GF-D8 (cell line): ENCODE data around the gene C1QTNF1.

Experiments used
- DNase-seq: peaks from one replicate; lab custom pipeline; 2025; lab: John Stamatoyannopoulos, UW

Gene C1QTNF1, protein sequence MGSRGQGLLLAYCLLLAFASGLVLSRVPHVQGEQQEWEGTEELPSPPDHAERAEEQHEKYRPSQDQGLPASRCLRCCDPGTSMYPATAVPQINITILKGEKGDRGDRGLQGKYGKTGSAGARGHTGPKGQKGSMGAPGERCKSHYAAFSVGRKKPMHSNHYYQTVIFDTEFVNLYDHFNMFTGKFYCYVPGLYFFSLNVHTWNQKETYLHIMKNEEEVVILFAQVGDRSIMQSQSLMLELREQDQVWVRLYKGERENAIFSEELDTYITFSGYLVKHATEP

DNA sequence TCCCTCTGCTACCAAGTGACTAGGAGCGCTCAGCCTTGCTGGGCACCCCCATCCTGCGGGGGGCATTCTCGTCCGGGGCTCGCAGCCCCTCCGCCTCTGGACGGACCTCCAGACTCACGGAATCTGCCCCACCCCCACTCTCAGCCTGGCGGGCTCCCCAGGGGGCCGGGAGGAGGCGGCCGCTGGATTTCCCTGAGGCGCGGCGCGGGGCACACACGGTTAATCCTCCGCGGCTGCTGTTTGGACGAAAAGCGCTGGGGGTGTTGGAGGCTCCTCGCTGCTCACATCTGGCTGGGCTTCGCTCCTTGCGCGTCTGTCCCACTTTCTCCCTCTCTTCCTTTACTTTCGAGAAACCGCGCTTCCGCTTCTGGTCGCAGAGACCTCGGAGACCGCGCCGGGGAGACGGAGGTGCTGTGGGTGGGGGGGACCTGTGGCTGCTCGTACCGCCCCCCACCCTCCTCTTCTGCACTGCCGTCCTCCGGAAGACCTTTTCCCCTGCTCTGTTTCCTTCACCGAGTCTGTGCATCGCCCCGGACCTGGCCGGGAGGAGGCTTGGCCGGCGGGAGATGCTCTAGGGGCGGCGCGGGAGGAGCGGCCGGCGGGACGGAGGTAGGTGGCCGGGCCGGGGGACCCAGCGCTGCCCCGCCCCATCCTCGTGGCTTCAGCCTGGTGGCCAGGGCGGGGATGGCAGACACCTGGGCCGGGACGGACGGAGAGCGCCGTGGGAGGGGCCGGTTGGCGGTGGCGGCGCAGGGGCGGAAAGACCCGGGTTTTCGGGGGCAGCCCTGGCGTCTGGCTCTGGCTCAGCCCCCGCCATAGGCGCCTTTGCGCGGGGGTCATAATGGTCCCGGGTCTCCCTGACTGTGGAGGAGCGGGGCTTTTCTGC is at the start of gene C1QTNF1:
Gene C1QTNF1 (plus strand): TSS at position 284 of the 886 bp plus-strand sequence. CDS start 19,800 bp downstream, outside the sequence.
- no peak for DNase-seq

DNA sequence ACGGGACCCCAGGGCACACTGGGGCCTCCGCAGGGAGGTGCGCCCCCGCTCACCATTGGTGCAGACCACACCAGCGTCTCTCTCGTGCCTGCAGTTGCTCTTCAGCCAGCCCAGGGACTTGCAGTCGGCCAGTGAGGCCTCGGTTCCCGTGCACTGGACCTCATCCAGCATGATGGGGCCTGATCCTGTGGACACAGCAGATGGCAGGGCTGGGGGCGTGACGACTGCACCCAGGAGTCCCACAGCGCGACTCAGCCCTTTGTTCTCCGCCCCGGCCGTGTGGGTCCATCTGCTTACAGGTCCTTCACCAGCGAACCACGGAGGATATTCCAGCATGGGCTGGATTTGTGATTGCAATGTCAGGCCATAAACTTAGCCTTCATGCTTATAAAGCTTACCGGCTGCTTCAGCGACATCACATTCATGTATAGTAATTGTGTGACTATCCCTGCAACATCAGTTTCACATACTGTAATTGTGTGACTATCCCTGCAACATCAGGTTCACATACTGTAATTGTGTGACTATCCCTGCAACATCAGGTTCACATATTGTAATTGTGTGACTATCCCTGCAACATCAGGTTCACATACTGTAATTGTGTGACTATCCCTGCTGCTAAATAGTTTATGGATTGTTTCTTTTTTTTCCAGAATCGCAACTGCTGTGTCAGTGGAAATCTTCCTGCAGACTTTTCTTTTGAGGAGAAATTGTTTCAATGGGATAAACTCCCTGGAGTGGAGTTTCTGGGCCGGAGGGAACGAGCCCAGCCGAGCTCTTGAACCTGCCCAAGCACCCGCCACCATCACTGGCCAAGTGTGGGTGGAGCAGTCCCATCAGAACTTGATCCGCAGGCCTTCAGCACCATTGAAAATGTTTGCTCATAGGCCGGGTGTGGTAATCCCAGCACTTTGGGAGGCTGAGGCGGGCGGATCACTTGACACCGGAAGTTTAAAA is 49.1 kb upstream of the C1QTNF1 start:
- DNase-seq = peak; percentile 3

DNA sequence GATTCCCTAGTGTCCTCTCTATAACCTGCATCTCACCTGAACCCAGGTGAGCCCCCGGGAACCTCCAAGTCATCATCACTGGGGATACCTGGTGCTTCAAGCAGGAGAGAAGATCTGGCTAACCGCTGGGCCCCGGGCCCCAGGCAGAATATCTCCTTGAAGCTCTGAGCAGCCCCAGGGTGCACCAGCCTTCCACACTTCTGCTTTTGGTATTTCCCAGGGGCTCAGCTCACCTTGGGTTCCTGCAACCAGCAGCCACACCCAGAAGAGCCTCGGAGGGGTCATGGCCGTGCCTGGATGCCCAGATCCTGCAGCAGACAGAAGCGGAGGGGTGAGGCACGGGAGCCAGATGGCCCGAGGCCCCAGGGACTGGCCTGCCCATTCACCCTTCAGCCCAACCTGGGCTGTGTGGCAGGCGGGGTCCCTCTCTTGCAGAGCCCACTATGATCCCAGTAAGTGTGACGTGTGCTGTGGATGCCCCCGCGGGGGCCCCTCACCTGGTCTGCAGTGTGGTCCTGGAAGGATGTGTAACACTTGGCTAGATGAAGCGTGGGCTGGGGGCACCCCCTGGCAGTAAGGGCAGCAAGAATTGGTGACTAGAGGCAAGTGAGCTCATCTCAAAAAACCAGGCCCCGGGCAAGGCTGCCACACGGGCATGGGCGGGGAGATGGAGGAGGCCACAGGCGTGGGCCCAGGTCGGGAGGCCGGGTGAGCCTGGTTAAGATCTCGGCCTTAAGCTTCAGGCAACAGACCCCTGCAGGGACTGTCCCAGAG is 46.9 kb upstream of the C1QTNF1 start:
- no peak for DNase-seq

DNA sequence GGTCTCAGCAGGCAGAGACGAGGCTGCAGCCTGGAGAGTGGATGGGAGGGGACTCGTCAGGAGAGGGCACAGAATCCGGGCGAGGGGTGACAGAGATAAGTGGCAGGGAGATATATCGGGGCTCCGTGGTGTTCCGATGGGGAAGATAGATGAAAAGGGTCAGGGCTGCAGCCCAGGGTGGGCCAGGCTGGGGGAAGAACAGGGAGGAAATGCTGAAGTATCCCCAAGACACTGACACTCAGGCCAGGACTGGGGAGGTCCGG is 46.4 kb upstream of the C1QTNF1 start:
- no peak for DNase-seq

DNA sequence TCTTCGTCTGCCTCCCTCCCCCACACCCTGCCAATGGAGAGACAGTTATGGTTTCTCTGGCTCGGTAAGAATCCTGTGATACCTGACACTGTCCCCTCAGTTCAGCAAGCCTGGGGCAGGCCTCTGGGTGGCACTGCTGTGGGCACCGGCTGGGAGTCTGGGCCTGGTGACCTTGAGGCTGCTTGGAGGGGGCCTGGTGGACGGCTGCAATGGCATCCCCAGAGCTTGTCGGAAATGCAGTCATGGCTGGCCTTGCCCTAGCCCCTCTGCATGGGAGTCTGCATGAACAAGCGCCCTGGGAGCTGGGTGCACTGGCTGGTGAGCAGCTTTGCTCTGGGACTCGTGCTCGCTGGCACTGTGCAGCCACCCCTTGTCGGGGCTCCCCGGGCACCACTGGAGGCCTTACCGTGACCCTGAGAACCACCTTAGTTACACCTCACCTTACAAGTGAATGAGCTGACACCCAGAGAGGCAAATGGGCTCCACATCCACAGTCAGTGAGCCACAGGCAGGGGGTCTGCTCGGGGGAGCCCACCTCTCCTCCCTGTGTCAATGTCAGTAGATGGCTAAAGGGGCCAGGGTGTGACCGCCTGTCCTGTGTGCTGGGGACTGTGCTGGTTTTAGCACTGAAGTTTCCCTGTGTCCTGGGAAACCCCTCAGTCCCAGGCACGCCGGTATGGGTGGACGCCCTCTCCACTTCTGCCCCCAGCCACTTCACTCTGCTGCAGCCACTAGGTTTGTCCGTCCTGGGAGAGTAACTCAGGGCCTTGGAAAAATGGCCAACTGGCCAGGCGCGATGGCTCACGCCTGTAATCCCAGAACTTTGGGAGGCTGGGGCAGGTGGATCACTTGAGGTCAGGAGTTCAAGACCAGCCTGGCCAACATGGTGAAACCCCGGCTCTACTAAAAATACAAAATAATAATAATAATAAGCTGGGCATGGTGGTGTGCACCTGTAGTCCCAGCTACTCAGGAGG is 45.7 kb upstream of the C1QTNF1 start:
- no peak for DNase-seq

DNA sequence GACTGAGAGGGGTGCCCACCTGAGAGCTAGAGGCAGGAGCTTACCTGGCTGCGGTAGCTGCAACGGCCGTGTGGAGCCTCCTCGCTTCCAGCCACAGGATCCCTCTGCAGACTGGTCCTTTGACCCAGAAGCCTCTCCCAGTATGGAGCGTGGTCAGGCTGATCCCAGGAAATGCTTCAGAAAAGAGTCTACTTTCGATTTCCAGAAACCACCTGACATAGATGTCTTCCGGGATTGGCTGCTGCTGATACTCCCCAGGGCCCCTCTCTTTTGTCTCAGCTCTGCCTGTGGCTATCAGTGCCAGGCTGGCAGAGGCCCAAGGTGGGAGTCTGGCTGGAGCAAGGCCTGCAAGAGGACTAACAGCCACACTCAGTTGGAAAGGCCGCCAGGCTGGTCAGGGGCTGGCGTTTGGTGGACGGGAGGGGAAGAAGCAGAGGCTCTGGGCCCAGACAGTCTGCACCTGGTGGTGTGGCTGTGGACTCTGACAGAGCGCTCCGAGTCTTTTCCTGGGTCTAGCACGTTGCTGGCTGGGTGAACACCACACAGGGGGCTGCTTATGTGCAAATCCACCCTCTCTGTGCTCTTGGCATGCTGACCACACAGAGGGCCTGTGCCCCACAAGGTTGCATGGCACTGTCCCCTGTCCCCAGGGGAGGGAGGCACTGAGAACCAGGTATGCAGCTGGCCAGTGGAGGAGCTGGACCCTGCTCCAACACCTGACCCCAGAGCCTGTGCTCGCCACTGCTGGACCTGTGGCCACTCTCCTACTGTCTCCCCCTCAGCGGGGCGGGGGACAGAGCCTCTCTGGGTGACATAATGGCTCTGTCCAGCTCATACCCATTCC is 44.0 kb upstream of the C1QTNF1 start, which contains the start of gene LGALS3BP:
Gene LGALS3BP (minus strand): TSS at position 144 of the 844 bp plus-strand sequence. CDS start 2,732 bp downstream, outside the sequence.
- DNase-seq = no peak

DNA sequence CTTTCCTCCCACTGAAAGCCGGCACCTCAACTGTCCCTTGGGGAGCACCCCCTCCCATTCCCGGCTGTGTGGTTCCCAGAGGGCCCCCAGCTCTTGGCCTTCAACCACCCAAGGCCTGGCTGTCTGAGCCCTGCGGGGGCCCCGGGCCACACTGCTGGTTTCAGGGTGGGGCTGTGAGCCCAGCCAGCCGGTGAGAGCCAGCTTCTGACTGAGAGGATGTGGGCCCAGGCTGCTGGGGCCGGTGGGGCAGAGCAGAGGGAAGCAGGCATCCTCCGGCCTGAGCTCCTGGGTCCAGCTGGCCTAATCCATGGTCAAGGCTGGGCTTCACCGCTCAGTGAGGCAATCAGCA is 43.4 kb upstream of the C1QTNF1 start:
- no peak for DNase-seq

DNA sequence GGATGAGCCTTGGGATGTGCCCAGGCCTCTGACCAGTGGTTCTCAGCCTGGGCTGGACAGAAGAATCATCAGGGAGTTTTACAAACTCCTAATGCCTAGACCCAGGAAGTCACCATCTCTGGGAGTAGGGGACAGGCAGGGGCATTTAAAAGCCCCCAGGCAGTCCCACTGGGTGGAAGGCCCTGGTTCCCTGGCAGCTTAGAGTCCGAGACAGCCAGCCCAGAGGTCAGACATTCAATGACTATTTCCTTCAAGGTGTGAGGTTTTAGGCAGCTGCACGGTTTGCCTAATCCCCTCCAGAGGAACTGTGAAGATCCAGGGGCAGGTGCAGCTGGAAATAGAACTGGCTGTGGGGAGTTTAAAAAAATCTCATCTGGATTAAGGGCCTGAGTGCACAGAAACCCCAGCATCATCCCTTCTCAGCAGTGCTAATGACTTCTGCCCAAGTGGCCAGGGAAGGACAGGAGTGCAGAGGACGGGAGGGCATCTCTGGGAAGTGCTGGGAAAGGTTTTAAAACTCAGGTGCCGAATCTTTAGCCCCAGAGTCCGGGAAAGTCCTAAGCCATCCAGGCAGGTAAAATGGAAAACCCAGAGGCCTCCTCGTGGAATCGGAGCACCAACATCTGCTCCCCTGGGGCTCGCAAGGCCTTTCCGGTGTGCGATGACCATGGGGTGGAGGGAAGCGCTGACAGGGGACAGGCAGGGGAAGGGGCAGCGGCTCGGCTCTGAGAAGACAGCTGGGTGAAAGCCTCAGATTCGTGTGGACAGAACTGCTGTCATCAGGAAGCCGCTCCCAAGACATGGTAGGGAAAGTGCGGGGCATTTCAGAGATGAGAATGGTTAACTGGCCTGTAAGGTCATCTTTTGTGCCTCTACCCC is 42.7 kb upstream of the C1QTNF1 start:
- no peak for DNase-seq

DNA sequence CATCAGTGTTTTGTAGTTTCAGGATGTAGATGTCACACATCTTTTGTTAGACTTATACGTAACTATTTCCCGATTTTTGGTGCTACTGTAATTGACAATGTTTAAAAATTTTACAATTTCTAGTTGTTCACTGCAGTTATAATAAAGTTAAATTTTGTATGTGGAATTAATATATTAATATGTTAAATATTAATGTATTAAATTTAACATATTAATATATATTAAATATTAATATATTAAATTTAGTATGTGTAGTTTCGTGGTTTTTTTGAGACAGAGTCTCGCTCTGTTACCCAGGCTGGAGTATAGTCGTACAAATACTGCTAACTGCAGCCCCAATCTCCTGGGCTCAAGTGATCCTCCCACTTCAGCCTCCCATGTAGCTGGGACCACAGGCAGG is 38.6 kb upstream of the C1QTNF1 start:
- DNase-seq = no peak

DNA sequence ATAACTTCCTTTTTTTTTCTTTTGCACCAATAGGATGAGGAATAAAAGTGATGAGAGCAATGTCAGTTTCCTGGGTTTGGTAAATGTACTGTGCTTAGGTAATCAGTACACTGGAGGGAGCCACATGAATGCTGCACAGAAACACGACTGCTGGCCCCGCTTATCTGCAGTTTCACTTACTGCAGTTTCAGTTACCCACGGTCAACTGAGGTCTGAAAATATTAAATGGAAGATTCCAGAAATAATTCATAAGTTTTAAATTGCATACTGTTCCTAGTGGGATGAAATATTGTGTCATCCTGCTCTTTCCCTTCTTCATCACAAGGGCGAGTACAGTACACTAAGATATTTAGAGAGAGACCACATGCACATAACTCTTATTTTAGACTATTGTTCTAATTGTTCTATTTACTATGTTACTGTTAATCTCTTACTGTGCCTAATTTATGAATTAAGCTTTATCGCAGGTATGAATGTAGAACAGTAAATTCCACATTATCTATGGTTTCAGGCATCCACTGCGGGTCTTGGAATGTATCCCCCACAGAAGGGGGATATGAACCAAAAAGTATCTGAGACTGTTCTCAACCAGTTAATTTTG is 37.8 kb upstream of the C1QTNF1 start:
- DNase-seq = peak; percentile 79

DNA sequence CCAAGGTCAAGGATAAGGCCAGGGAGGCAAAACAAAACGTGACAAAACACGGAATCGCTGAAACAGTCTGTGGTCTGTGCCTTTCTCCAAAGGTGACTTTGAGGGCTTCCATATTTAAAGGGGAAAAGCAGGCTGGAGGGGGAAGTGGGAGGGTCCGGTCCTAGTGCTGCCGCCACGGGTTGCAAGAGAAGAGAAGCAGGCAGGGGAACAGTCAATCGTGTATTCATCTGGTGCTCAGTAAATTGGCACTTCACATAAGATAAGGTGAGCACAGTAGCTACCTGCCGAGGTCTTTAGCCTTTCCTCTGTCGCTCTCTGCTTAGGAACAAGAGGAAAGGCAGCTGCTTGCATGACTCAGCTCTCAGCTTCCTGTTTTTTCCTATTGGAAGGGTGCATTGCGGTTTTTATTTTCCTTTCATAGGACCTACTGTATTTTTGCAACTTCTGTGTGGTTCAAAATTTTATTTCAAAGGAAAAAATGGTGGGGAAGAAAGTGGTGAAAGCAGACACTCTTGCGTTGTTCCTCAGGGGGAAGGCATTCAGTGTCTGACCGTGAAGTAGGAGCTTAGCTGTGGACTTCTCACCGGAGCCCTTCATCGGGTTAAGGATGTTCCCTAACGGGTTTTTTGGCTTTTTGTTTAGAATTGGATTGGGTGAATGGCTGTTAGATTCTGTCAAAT is 37.2 kb upstream of the C1QTNF1 start:
- DNase-seq = peak; percentile 75

DNA sequence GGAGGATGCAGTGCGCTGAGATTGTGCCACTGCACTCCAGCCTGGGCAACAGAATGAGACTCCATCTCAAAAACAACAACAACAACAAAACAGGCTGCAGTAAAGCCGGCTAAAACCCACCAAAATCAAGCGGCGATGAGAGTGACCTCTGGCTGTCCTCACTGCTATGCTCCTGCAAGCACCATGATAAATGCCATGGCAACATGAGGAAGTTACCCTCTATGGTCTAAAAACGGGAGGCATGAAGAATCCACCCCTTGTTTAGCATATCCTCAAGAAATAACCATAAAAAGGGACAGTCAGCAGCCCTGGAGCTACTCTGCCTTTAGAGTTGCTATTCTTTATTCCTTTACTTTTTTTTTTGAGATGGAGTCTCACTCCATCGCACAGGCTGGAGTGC is 35.8 kb upstream of the C1QTNF1 start:
- no peak for DNase-seq

DNA sequence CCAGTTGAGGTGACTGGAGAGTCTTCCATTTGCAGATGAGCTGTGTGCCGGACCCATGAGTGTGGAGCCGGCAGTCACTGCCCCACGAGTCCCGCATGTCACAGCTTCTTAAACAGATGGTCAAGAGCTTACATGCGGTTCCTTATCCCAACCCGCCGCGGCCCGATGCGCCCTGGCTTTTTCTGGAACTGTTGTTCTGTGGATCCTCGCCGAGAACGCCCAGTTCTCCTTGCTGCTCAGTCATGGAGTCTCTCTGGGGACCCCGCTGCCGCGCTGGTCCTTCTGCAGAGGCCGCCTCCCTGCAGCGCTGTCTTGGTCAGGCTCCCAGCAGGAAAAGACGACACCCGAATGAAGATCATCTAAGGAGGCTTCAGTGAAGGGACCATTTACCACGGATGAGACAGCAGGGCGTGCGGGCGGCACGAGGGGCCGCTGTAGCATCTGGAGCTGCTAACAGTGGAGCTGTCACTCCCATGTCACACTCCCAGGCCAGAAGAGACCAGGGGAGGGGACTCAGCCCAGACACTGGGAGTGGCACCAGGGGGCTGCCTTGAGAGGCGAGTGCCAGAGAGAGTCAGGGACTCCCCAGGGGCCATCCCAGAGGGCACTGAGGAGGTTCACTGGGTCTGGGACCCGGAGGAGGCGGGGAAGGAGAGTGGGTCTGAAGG is 33.5 kb upstream of the C1QTNF1 start:
- no peak for DNase-seq

DNA sequence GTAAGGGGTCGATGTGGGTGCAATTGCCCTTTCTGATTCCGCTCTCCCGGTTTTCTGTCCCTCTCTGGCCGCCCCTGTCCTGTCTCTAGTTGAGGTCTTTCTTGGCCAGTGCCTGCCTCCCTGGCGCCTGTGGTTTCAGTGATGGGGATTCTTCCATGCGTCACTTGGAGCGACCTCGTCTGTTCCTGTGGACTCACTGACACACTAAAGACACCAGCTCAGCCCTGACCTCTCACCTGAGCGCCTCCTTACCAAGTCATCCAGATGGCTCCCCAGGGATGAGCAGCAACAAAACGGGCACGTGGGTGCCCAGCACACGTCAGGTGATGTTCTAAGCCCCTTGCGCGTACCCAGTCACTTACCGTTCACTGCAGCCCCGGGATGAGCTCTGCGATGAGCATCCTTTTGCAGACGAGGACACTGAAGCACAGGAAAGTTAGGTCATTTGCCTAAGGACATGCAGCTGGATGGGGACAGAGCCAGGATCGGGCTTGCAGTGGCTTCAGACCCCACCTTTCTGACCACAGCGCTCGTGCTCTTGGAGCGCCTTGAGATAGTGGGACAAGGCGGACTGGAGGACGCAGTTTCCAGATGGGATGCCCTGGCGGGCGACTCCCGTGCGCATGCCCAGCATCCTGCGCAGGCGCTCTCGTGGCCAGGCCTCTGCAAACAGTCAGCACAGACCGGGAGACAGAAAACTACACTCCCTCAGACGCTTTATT is 32.8 kb upstream of the C1QTNF1 start:
- DNase-seq = no peak

DNA sequence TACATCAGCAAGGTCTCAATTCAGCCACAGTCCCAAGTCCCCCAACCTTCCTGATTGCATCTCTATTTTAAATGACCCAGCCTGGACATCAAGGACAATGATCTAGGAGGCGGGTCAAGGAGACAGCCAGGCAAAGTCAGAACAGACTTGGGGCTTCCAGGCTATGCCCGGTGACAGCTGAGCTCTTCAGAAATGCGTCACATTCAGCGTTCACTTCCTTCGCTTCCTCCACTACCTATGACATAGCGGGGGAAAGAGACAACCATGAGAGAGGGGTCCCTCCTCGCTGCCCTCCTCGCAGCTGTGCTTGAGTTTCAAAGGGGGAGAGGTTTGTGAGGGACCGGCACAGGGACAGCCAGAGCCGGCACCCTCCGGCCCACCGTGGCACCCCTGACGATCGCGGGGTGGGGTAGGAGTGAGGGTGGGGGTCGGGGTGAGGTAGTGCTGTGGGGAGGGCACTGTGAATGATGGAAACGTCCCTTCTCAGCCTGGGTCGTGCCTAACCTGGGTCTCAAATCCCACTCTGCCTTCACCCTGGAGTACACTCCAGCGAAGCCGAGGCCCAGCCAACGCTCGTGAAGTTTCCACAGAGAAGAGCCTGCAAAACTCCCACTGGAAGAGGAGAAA is 31.9 kb upstream of the C1QTNF1 start:
- DNase-seq = no peak
